AG04449 (cell line): ENCODE results near the gene INSRR.

Experiments
- CTCF ChIA-PET: fragments of 350-600 bp; formaldehyde crosslinking; extraction: SDS; loops from one replicate; lab custom pipeline; 2021; ENCODE audit warnings: antibody characterized with exemption; lab: Yijun Ruan, JAX
- POLR2A ChIA-PET: fragments of 400-600, 350-600 bp; formaldehyde crosslinking; extraction: SDS; loops from one replicate; lab custom pipeline; 2020; ENCODE audit warnings: antibody characterized with exemption, inconsistent platforms; lab: Yijun Ruan, JAX
- DNase-seq: peaks from one replicate; pipeline ENCODE4 v3.0.0-alpha.2; 2010; ENCODE audit warnings: low read depth, low spot score
- H3K4me3 ChIP-seq: 2 replicates; pipeline ENCODE4 v1.5.1; 2011; ENCODE audit warnings: low read depth, mild to moderate bottlenecking, control low read depth, low read length
- CTCF ChIP-seq: IDR thresholded peaks from one replicate; pipeline ENCODE4 v1.5.1; 2011; ENCODE audit warnings: mild to moderate bottlenecking, moderate library complexity, low read length, control low read depth, inconsistent platforms; ENCODE audit not compliant: insufficient read depth; ENCODE audit errors: missing control alignments

INSRR gene

GRCh38 chr1:156860628-156861423 is 1.9 kb upstream of the INSRR start, which contains the start of gene NTRK1:
TSS of gene NTRK1 (plus strand) at chr1:156860865. CDS start at chr1:156860935, 70 bp downstream.
- ChIA-PET CTCF (interaction anchor here (1.0 to 16.4 kb wide), 54 partner anchors 10 to 236 kb away, joined by 3 to 476 read pairs (median 6); partner anchors contain the start of genes CRABP2, ISG20L2, LRRC71 and METTL25B), POLR2A (interaction anchor here (0.5 to 1.4 kb wide), 4 partner anchors 62 to 133 kb away, joined by 3 to 6 read pairs (median 4); partner anchors contain the start of genes ISG20L2, METTL25B and PRCC)
- peak within 1 kb of the TSS; percentile 48 for H3K4me3 ChIP-seq
- no peak for DNase-seq
- no peak for TF ChIP-seq CTCF

- CTCF ChIA-PET: interaction anchor here (0.7 to 16.4 kb wide), 58 partner anchors 11 to 235 kb away, joined by 3 to 476 read pairs (median 6); partner anchors contain the start of genes CRABP2, ISG20L2, LRRC71 and METTL25B
- POLR2A ChIA-PET: interaction anchor here (0.5 to 1.4 kb wide), 5 partner anchors 62 to 132 kb away, joined by 3 to 6 read pairs (median 4); partner anchors contain the start of genes ISG20L2, METTL25B and PRCC
- TF ChIP-seq CTCF: peak; percentile 86
- peak overlapping the region; percentile 48 for H3K4me3 ChIP-seq
- DNase-seq: no peak
These were observed 1.3 kb upstream of the INSRR start for GRCh38 chr1:156860113-156860627.

GRCh38 chr1:156859523-156860112 is 701 bp upstream of the INSRR start:
- TF ChIP-seq CTCF: no peak
- H3K4me3 ChIP-seq: peak overlapping the region; percentile 48
- no peak for DNase-seq
- ChIA-PET POLR2A (interaction anchor here (0.8 to 1.3 kb wide), 4 partner anchors 61 to 131 kb away, joined by 3 to 5 read pairs (median 4); partner anchors contain the start of genes HDGF, ISG20L2, METTL25B and PRCC), CTCF (interaction anchor here (0.7 to 16.4 kb wide), 57 partner anchors 11 to 512 kb away, joined by 3 to 476 read pairs (median 6); partner anchors contain the start of genes CRABP2, ISG20L2, LRRC71 and METTL25B)

GRCh38 chr1:156858555-156858956 is 361 bp downstream of the INSRR start:
- CTCF ChIA-PET: interaction anchor here (1.5 to 16.4 kb wide), 21 partner anchors 10 to 177 kb away, joined by 3 to 476 read pairs (median 21); partner anchors contain the start of genes CRABP2, ISG20L2, METTL25B and PEAR1
- POLR2A ChIA-PET: no interaction called here
- no peak overlapping the region for H3K4me3 ChIP-seq

DNA sequence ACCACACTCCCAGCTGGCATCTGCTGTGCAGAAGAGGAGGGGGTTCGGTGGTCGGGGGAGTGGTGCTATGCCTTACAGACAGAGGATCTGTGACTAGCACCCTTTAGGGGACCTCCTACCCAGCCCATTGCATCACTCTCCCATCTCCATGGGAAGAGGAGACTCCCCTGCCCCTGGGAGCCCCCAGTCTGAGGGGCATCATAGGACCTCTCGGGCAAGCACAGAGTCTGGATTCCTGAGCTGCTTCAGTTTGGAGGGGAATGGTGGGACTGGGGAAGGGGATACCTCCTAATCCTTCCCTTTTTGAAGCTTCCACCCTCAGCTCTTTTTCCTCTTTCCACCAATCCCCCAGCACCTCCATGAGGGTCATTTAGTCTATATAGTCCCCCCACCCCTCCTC is 1.4 kb downstream of the INSRR start:
- no peak overlapping the region for H3K4me3 ChIP-seq
- CTCF ChIA-PET: interaction anchor here (0.9 to 16.4 kb wide), 15 partner anchors 9 to 168 kb away, joined by 3 to 476 read pairs (median 12); partner anchors contain the start of genes CRABP2, ISG20L2, LRRC71 and METTL25B
- POLR2A ChIA-PET: no interaction called here
- no peak for TF ChIP-seq CTCF
- no peak for DNase-seq

More at GRCh38 chr1:156858555-156858956, 361 bp downstream of the INSRR start:
- DNase-seq: no peak
- no peak for TF ChIP-seq CTCF
